ENCODE results near the gene NUDCD3.
"Not testable (repeated sequence)": the region's sequence is repeated elsewhere in the genome, so short reads cannot be mapped to it uniquely, and the experiment has no call there.

Gene NUDCD3

DNA sequence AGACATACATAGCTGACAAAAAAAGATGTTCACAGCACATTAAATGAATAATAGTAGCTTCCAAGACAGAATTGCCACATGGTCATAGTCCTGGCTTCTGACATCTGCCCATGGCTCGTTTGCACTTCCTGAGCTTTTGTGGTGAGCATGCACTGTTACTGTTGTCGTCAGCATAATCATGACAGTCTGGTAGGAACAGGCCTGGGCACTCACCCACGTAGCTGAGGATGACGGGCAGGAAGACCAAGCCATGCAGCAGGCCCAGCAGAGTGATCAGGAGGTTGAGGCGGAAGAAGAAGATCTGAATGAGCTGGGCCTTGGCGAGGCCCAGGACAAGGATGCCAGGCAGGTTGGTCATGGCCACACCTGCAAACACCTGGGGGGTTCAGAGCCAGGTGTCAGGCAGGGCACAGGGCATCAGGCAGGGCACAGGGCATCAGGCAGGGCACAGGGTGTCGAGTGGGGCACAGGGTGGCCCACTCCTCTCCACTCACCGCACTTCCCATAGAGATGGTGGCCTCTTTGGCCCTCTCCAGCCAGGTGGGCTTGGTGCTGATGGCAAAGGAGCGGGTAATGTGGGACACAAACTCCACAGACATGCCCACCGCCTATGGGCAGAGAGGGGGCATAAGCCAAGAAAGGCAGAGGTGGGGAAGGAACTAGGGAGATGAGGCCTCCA lies 25.3 kb upstream of the NUDCD3 start:
- no peak for DNase-seq

DNA sequence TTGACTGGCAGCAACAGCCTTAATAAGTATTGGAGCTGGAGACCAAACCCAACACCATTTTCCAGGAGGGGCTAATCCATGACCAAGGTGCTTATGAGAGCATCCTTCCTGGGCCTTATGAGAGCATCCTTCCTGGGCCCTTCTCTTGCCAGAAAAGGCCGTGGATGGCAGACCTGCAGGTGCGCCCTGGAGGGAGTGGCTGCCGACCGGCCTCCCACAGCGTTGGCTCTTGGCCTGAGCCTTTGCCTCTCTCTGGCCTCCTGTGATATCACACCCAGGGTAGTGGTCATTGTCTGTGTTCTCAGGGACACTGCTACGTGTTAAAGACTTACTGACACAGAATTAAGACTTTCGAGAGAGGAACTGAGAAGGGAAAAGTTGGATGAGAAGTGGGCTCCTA lies 22.3 kb upstream of the NUDCD3 start:
- no peak for DNase-seq

DNA sequence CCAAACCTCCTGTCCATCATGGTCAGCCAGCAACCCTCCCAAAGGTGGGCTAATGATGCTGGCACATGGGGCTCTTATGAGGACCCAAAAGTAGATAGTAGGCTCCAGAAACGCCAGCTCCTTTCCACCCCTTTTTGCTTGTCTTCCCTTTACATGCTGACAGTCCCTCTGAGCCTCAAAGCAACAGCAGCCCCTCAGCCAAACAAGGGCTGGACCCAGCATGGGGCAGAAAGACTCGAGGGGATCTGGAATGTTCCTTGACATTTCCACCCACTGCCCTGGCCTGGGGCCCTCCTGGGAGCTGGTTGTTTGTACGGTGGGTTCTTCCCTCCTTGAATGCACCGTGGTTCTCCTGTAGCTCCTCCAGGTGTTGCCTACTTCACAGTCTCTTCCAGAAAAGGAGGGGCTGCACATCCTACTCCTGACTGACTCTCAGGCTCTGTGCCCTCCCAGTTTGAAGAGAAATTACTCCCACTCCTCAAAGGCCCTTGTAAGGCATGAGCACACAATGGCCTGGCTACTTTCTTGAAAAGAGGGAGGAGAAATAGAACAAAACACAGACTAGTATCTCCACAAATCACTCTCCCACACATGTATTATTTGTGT lies 21.5 kb upstream of the NUDCD3 start:
- no peak for DNase-seq

DNA sequence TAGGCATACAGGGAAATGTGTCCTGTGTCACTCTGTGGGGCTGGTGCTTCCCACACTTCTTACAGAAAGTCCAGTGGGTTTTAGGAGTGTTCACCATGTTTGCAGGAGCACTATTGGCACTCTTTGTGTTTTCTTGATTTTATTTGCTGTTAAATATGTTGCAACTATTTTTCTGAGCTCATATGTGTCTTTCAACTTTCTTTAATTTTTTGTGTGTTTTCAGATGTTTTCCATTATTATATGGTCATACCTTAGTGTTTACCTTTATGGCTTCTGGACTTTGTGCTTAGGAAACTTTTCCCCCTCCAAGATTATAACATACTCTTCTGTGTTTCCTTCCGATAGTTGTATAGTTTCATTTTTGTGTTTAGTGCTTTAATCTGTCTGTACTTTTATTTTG lies 20.8 kb upstream of the NUDCD3 start:
- DNase-seq = no peak

DNA sequence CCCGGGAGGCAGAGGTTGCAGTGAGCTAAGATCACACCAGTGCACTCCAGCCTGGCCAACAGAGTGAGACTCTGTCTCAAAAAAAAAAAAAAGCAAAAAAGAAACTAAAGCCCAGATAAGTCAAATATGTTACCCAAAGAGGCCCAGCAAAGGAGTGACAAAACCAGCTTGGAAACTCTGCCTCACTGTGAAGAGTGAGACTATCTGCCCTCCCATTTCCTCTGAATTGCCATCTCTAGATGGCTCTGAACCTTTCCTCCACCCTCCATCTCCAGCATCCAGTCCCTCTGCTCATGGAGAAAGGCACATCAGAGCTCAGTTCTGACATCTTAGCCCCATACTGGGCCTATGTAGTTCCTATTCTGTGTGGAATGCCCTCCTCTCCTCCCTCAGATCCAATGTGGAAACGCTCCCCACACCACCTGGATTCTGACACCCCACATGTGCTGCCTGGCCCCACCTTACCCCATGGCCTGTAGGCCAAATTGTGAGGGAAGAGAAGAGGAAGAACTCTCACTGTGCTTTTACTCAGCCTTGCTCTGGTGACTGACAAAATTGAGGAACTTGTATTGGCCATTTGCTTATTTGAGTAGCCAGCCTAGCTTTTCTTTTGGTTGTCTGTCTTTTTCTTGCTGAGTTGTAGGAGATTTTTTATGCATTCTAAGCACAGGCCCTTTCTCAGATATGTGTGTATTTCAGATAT lies 18.0 kb upstream of the NUDCD3 start:
- DNase-seq = no peak

DNA sequence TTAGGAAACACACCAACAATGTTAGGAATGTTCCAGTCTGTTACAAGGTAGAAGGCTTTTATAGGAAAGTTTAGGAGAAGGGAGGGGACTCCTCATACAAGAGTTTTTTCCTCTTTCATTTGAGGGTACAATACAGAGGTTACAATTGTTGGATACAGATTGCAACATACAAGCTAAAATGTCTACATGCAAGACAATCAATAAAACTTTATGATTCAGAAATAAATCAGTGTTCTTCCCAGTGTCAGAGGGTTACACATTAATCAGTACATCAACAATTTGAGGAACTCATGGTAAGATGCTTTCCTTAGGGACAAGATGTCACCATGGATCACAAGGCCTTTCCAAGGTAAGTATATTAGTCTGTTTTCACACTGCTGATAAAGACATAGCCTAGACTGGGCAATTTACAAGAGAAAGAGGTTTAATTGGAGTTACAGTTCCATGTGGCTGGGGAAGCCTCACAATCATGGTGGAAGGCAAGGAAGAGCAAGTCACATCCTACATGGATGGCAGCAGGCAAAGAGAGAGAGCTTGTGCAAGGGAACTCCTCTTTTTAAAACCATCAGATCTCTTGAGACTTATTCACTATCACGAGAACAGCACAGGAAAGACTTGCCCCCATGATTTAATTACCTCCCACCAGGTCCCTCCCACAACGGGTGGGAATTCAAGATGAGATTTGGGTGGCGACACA lies 16.3 kb upstream of the NUDCD3 start:
- DNase-seq = not testable (repeated sequence)

DNA sequence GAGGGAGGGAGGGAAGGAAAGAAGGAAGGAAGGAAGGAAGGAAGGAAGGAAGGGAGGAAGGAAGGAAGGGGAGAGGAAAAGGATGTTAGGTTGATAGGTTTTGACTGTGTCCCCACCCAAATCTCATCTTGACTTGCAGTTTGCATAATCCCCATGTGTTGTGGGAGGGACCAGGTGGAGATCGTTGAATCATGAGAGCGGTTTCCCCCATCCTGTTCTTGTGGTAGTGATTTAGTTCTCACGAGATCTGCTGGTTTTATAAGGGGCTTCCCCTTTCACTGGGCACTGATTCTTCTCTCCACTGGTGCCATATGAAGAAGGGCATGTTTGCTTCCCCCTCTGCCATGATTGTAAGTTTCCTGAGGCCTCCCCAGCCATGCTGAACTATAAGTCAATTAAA lies 15.1 kb upstream of the NUDCD3 start:
- DNase-seq = no peak

DNA sequence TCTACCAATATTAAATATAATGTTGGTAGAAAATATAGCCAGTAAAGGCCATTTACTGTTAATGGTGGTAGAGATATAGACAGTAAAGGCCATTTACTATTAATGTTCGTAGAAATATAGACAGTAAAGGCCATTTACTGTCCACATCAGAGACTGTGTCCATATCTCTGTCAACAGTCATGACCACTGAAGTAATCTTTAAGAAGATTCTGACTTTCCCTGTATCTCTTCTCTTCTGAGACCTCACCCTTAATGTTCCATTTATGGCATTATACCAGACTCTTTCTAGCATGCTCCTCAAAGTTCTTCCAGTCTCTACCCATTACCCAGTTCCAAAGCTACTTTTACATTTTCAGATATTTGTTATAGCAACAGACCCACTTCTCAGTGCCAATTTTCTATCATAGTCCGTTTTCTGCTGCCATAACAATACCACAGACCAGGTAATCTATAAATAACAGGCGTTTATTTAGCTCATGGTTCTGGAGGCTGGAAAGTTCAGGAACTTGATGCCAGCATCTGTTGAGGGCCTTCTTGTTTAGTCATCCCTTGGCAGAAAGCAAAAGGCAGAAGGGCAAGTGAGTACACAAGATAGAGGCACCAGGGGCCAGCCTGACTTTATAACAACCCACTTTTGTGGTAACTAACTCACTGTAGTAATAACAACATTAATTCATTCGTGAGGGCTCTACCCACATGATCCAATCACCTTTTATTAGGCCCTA lies 7.9 kb upstream of the NUDCD3 start:
- no peak for DNase-seq

DNA sequence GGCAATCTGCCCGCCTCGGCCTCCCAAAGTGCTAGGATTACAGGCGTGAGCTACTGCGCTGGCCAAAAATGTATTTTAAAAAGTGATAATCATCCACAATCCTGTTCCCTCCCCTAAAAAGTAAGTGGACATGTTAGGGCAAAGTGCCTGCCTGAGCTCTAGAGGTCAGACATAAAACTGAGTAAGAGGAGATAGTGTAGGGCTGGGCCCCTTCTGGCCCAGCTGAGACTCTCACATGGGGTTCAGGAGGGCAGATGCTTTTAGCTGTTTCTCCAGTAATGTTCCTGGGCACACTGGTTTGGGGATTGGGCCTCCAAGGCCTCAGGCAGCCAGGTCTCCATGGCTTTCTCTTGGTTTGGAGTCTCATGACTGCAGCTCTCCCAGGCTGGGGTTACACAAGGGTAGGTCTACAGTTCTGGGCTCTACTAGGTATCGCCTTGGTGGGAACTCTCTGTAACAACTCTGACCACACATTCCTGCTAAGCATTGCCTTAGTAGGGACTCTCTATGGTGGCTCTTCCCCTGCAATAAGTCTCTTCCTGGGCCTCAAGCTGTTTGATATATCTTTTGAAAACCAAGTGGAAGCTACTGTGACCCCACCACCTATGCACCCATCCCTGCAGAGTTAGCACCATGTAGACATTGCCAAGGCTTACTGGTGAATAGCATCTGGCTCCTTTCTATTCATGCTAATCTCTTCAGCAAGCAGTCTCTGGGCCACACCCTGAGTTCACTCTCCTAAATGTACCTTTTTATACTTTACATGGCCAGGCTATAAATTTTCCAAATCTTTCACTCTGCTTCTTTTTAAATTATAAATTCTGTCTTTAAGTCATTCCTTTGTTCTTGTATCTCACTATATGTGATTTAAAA lies 6.9 kb upstream of the NUDCD3 start:
- DNase-seq = no peak

DNA sequence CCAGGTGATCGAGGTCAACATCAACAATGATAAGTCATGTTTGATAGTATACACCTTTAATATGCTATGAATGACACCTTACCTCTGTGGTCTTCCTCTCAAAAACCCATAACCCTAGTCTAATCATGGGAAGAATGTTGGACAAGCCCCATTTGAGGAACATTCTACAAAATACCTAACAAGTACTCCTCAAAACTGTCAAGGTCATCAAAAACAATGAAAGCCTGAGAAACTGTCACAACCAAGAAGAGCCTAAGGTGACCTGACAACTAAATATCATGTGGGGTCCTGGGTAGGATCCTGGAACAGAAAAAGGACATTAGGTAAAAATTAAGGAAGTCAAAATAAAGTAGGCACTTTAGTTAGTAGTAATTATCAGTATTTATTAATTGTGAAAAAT lies 5.9 kb upstream of the NUDCD3 start:
- no peak for DNase-seq

DNA sequence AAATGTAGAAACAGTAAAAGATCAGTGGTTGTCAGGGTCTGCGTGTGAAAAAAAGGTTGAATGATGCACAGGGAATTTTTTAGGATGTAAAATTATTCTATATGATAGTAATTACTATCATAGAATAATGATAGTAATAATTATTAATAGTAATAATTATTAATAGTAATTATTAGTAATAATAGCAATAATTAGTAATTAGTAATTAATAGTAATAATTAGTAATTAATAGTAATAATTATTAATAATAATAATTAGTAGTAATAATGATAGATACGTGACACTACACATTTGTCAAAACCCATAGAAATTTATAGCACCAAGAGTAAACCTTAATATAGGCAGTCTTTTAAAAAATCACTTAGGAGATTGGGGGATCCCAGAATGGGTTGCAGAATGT lies 4.5 kb upstream of the NUDCD3 start:
- no peak for DNase-seq

DNA sequence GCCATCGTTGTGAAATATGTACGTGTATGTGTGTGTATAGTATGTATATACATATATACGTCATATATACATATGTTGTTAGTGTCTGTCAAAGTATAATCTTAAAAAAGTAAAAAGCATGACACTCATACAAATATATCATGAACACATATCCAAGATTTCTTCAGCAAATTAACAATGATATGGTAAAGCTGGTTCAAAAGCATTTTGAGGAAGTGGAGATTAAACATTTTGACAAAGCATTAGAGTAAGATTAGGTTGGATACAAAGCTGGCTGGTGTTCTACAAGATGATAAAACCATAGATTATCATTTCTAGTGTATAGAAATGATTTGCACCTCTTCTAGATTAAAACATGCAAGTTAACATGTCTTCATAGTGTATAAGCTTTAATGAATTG lies 771 bp upstream of the NUDCD3 start:
- DNase-seq = no peak

DNA sequence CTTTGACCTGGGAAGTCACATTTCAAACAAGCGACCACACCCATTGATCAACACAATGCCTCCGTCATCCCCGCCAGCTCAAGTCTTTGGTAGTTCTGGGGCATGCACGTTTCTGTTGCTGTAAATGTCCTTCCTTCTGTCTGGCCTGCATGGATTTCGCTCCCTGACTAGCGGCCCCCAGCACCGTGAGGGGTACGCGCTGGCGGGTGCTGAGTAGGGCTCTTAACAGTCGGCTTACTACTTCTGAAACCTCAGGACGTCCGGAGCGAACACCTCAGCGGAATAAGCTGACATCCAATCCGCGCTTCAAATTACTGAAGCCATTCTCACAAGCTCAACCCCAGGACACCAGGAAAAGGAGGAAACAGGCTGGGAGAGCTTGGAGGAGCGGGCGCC lies 505 bp downstream of the NUDCD3 start:
- DNase-seq = no peak

DNA sequence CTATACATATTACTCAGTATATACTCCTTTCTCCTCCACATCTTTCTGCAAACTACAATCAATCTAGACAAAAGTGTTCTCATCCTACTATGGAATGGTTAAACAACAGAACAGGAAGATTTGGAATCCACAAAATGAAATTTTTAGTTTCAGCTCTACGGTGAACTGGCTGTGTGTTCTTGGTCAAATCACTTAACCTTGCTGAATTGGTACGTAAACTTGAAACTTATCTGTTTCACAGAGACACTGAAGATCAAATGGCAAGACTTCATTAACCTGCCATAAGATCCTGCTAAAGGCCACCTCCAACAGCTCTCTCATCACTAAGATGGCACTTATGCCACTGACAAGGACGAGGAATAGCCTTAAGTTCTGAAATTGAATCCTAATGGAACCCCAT lies 1.5 kb downstream of the NUDCD3 start:
- DNase-seq = no peak

DNA sequence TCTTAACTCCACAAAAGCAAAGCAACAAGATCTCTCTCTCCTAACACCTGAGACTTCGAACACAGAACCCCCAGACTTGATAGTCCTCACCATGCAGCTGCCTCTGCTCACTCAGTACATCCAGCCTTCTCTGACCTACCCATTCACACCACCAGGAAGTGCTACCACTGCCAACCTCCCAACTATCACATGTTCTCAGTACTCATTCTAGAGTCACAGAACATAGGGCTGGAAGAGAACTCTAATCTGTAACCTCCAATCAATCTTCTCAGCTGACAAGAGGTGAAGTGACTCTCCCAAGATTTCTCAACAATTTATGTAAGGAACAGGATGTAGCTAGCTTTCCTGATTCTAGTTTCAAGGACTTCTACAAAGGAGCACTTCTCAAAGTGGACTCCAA lies 3.8 kb downstream of the NUDCD3 start:
- DNase-seq = no peak

DNA sequence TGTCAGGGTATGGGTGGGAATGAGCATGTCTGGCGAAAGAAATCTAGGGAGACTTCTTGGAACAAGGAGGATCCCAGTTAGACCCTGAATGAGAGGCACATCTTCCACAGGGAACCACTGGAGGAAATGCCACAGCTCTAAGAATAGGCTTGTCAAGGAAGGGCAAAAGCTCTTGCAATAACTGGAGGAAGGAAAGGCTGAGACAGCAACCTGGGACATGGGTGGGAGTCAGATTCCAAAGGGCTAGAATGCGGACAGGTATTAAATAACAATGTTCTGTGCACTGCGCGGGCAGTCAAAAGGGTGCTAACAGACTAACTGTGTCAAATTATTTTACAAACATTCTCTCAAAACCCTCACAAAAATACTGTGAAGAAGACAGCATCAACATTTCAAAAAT lies 4.5 kb downstream of the NUDCD3 start:
- DNase-seq = no peak

DNA sequence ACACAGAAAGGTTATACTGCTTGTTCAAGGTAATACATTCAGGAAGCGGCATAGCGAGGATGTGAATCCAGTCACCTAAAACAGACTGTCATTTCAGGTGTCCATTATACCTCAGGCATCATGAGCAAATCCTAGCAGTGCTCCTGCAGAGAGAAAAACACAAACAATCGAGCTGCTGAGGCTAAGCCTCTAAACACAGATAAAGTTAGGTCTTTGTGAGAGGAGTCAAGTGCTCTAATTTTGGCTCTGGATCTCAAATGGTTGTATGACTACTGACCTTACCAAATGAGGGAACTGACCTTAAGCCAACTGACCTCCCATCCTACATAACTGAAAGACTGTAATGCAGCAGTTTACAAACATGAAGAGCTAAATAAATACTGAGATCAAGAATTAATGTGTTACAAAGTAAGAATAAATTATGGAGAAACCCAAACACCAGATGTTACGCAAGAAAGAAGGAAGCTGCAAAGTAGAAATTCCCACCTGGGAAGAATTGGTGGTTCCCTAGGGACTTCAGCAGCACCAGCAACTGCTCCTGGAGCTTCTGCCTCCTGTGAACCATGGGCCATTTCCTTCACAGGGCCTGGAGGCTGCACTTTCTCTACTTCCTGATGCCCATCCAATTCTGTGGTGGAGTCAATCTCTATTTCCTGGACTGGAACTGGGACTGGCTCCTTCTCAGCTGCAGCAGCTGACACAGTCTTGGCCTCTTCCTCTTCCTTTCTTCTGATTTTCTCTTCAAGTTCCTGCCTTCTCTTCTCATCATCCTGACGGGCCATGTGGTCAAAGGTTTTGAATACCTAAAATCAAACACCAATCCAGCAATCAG lies 5.8 kb downstream of the NUDCD3 start:
- DNase-seq = no peak

DNA sequence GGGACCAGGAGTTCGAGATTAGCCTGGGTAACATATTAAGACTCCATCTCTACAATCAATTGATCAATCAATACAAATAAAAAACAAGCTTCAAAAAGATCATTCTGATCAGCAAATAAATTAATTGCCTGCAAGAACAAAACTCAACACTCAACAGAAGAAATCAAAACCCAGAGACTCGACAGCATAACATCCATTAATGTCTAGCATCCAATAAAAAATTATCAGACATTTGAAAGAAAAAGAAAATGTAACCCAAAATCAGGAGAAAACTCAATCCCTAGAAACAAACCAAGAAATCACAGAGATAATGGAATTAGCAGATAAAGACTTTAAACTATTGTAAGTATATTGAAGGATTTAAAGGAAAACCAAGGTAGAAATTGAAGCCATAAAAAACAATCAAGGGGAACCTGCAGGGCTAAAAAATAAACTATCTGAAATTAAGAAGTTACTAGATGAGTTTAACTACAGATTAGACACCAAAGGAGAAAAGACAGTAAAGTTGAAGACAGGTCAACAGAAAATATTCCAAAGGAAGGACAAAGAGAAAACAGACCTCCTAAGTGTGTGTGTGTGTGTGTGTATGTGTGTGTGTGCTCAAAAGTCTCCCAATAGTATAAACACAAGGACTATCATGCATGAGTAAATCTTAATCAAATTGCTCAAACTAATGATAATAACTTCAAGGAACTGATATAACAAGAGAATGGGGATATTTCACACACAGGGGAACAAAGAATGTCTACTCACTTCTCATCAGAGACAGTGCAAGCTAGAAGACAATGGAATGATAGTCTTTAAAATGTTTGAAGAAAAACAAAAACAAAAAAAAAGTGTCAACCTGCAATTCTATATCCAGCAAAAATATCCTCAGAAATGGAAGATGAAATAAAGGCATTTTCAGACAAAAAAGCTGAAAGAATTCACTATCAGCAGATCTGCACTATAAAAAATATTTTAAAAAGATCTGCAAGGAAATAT lies 7.7 kb downstream of the NUDCD3 start:
- DNase-seq = no peak

DNA sequence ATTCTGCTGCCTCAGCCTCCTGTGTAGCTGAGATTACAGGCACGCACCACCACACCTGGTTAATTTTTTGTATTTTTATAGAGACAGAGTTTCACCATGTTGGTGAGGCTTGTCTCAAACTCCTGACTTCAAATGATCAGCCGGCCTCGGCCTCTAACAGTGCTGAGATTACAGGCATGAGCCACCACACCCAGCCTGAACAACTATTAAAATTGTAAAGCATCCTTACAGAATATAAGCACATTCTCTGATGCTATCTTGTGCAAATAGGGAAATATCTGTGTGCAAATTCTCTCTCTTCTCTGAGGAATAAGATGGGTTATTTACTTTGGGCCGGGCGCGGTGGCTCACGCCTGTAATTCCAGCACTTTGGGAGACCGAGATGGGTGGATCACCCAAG lies 12.5 kb downstream of the NUDCD3 start:
- DNase-seq = no peak
